Kidney epithelial cell (primary cell): ENCODE data around the gene ITPK1. TPM values are rescaled to one million over a fixed set of nuclear protein-coding genes. Genes with fewer than 3 reads are reported as not detected.

ENCODE experiments used
- DNase-seq: peaks from one replicate; pipeline ENCODE4 v3.0.0-alpha.2; 2010; ENCODE audit warnings: low read depth
- H3K27me3 ChIP-seq: 2 replicates; pipeline ENCODE4 v1.6.0; 2011; ENCODE audit warnings: low read length; ENCODE audit not compliant: control insufficient read depth, insufficient read depth
- H3K36me3 ChIP-seq: 2 replicates; pipeline ENCODE4 v1.5.1; 2011; ENCODE audit warnings: low read length; ENCODE audit not compliant: control insufficient read depth, insufficient read depth
- H3K4me3 ChIP-seq: 2 replicates; pipeline ENCODE4 v1.5.1; 2011; ENCODE audit warnings: low read depth, mild to moderate bottlenecking, control low read depth, low read length
- CTCF ChIP-seq: IDR thresholded peaks from 2 replicates; pipeline ENCODE4 v1.5.1; 2011; ENCODE audit warnings: mild to moderate bottlenecking, moderate library complexity, low read length, control low read depth, inconsistent platforms; ENCODE audit not compliant: insufficient read depth, poor library complexity, severe bottlenecking
- total RNA-seq: library from RNA; depleted of rRNA; stranded (reverse); fragments of >200 nt; gene quantifications from 2 replicates; pipeline ENCODE4 v1.2.3, GENCODE V29; 2015

The ITPK1 gene
- total RNA-seq, 1 donor from 2014 or later: 21.3 TPM

GRCh38 chr14:93073910-93074769 is 41.6 kb downstream of the ITPK1 start:
- no peak overlapping the region for H3K4me3 ChIP-seq
- TF ChIP-seq CTCF: no peak
- DNase-seq: no peak
- no peaks in the 10 kb centered on the region for H3K27me3 ChIP-seq
- H3K36me3 ChIP-seq: no peaks in the 10 kb centered on the region

GRCh38 chr14:93073358-93073707 is 42.4 kb downstream of the ITPK1 start:
- Histone ChIP-seq H3K27me3 (no peaks in the 10 kb centered on the region), H3K36me3 (no peaks in the 10 kb centered on the region), H3K4me3 (no peak overlapping the region)
- no peak for DNase-seq
- no peak for TF ChIP-seq CTCF

GRCh38 chr14:93072659-93073357 is 42.9 kb downstream of the ITPK1 start:
- H3K4me3 ChIP-seq: no peak overlapping the region
- no peak for TF ChIP-seq CTCF
- H3K27me3 ChIP-seq: no peaks in the 10 kb centered on the region
- no peaks in the 10 kb centered on the region for H3K36me3 ChIP-seq
- DNase-seq: no peak

GRCh38 chr14:93068711-93069110 is 47.0 kb downstream of the ITPK1 start:
- Histone ChIP-seq H3K4me3 (no peak overlapping the region), H3K36me3 (no peaks in the 10 kb centered on the region), H3K27me3 (no peaks in the 10 kb centered on the region)
- no peak for TF ChIP-seq CTCF
- DNase-seq: no peak

GRCh38 chr14:93067088-93067487 is 48.6 kb downstream of the ITPK1 start:
- Histone ChIP-seq H3K36me3 (no peaks in the 10 kb centered on the region), H3K4me3 (no peak overlapping the region), H3K27me3 (no peaks in the 10 kb centered on the region)
- DNase-seq: no peak
- TF ChIP-seq CTCF: no peak
